Measurements from ENCODE around the gene JMJD8. TPM values are rescaled to one million over a fixed set of nuclear protein-coding genes. Genes with fewer than 3 reads are reported as not detected.

JMJD8 gene
- polyA plus RNA-seq, 3 donors = 28.7 to 45.3 (median 33.5) TPM

GRCh38 chr16:686459-687260 is 2.5 kb upstream of the JMJD8 start:
- H3K27me3 Mint-ChIP-seq (ENCODE audit: low read depth in 3 of 3) = peaks cover 9 to 11% (median 10%) of the 10 kb centered on the region in 3 donors
- Histone ChIP-seq H4K20me1 (ENCODE audit: insufficient read depth, low read length) (peaks cover 25% of the 10 kb centered on the region), H3K4me2 (replicated peaks; ENCODE audit: extremely low read depth, low read length, poor library complexity, severe bottlenecking) (no peak overlapping the region), H3K27me3 (ENCODE audit: control insufficient read depth in 2 of 2, insufficient read depth in 2 of 2, low read length in 2 of 2) (peaks cover 0 to 7% of the 10 kb centered on the region in 2 donors), H3K4me3 (replicated peaks in 1 of 3; ENCODE audit: low read depth in 2 of 3, low read length in 3 of 3) (no peak overlapping the region), H2AFZ (ENCODE audit: insufficient read depth, low read depth, low read length, poor library complexity, severe bottlenecking) (no peak overlapping the region), H3K27ac (ENCODE audit: low read depth in 1 of 2, low read length in 2 of 2) (no peak overlapping the region), H3K9ac (ENCODE audit: insufficient read depth, low read length, poor library complexity, severe bottlenecking) (no peak overlapping the region), H3K79me2 (ENCODE audit: insufficient read depth, low read length) (peaks cover 20% of the 10 kb centered on the region), H3K36me3 (replicated peaks in 1 of 2; ENCODE audit: control insufficient read depth in 1 of 2, insufficient read depth in 2 of 2, low read length in 2 of 2) (peaks cover 16 to 21% of the 10 kb centered on the region in 2 donors), H3K4me1 (ENCODE audit: control insufficient read depth in 1 of 2, insufficient read depth in 2 of 2, low read length in 2 of 2) (peaks cover 40 to 59% of the 10 kb centered on the region in 2 donors), H3K9me3 (replicated peaks in 1 of 2; ENCODE audit: control insufficient read depth in 1 of 2, insufficient read depth in 1 of 2, low read length in 2 of 2) (no peaks in the 10 kb centered on the region)
- H3K4me3 Mint-ChIP-seq = no peak overlapping the region
- intact Hi-C loops (cut with micrococcal nuclease) = no loop called here
- 97% methylated on average over 46 of the region's 51 CpGs for WGBS (ENCODE audit: insufficient coverage)
- TF ChIP-seq CTCF (IDR thresholded peaks at IDR 0.05) = no peak
- H3K9me3 Mint-ChIP-seq = peaks cover 0 to 9% (median 2%) of the 10 kb centered on the region in 7 donors
- peak overlapping the region in 3 of 7 donors; percentile 5 to 58 (median 44) for H3K27ac Mint-ChIP-seq
- no peak for DNase-seq
- H3K36me3 Mint-ChIP-seq = peaks cover 28 to 36% of the 10 kb centered on the region in 2 donors
- peaks cover 29% of the 10 kb centered on the region for H3K4me1 Mint-ChIP-seq

- Mint-ChIP-seq H3K9me3 (peaks cover 0 to 5% (median 0%) of the 10 kb centered on the region in 7 donors), H3K27ac (peak overlapping the region in 3 of 7 donors; percentile 5 to 52 (median 44)), H3K27me3 (ENCODE audit: low read depth in 3 of 3) (peaks cover 2 to 4% (median 3%) of the 10 kb centered on the region in 3 donors), H3K4me1 (peaks cover 36% of the 10 kb centered on the region), H3K36me3 (peaks cover 27 to 39% of the 10 kb centered on the region in 2 donors), H3K4me3 (no peak overlapping the region)
- Histone ChIP-seq H3K4me3 (replicated peaks in 1 of 3; ENCODE audit: low read depth in 2 of 3, low read length in 3 of 3) (no peak overlapping the region), H3K27me3 (ENCODE audit: control insufficient read depth in 2 of 2, insufficient read depth in 2 of 2, low read length in 2 of 2) (peaks cover 0 to 1% of the 10 kb centered on the region in 2 donors), H3K79me2 (ENCODE audit: insufficient read depth, low read length) (peaks cover 27% of the 10 kb centered on the region), H2AFZ (ENCODE audit: insufficient read depth, low read depth, low read length, poor library complexity, severe bottlenecking) (no peak overlapping the region), H3K36me3 (replicated peaks in 1 of 2; ENCODE audit: control insufficient read depth in 1 of 2, insufficient read depth in 2 of 2, low read length in 2 of 2) (peaks cover 20 to 21% of the 10 kb centered on the region in 2 donors), H3K4me1 (ENCODE audit: control insufficient read depth in 1 of 2, insufficient read depth in 2 of 2, low read length in 2 of 2) (peaks cover 47 to 66% of the 10 kb centered on the region in 2 donors), H4K20me1 (ENCODE audit: insufficient read depth, low read length) (peaks cover 32% of the 10 kb centered on the region), H3K9ac (ENCODE audit: insufficient read depth, low read length, poor library complexity, severe bottlenecking) (no peak overlapping the region), H3K9me3 (replicated peaks in 1 of 2; ENCODE audit: control insufficient read depth in 1 of 2, insufficient read depth in 1 of 2, low read length in 2 of 2) (no peaks in the 10 kb centered on the region), H3K27ac (ENCODE audit: low read depth in 1 of 2, low read length in 2 of 2) (no peak overlapping the region), H3K4me2 (replicated peaks; ENCODE audit: extremely low read depth, low read length, poor library complexity, severe bottlenecking) (no peak overlapping the region)
- no peak for TF ChIP-seq CTCF (IDR thresholded peaks at IDR 0.05)
- WGBS (ENCODE audit: insufficient coverage) = 72% methylated on average over 10 of the region's 10 CpGs
- peak; percentile 35 to 52 (median 37) for DNase-seq
- intact Hi-C loops (cut with micrococcal nuclease) = no loop called here
These were observed 1.8 kb upstream of the JMJD8 start for GRCh38 chr16:685967-686366.
